ENCODE results near the gene BORCS6. TPM values are rescaled to one million over a fixed set of nuclear protein-coding genes. Genes with fewer than 3 reads are reported as not detected.

BORCS6 gene
- total and polyA plus RNA-seq, 2 of the 13 experiments (the other 11 are each of a cell fraction or from before 2014, with no cell fraction given) = 2.0 to 5.1 TPM

DNA sequence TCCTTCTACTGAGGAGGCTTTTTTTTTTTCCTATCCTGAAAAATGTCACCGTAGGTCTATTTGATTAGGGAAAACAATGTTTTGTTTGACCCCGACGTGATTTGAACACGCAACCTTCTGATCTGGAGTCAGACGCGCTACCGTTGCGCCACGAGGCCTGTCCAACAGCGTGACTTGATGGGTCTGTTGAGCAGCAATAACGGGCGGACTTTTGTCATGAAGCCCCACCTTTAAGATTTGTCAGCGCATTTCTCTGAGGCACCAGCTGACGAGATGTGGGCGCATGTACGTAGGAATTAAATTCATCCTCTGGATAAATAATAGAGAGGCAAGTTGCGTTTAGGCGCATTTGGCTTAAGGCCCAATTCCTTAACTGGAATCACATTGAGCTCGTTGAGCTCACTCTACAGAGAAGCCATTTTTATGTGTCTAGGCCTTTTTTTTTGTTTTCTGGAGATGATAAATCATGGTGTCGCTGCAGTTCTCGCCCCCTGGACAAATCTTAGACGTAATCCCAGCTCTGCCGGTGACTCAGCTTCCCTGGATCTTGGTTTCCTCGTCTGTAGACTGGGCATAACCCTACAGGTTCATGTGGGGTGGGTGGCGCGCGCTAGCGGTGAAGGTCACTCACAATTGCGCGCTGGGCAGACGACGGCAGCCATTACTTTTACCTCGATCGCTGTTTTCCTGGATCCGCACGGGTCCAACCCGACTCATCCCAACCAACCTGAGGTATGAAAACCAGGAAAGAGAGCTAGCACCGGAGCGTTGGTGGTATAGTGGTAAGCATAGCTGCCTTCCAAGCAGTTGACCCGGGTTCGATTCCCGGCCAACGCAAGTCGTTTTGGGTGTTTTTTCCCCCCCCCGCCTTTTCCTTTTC, 31.0 kb upstream of the BORCS6 start (continued):
- TF ChIP-seq ZC3H4 (CRISPR knock-in tag; IDR thresholded peaks at IDR 0.05; ENCODE audit: borderline replicate concordance) = 0 out of 2 replicates have a peak, but pooled peaks have one; percentile 34
- TF ChIP-seq, protein P1, sequence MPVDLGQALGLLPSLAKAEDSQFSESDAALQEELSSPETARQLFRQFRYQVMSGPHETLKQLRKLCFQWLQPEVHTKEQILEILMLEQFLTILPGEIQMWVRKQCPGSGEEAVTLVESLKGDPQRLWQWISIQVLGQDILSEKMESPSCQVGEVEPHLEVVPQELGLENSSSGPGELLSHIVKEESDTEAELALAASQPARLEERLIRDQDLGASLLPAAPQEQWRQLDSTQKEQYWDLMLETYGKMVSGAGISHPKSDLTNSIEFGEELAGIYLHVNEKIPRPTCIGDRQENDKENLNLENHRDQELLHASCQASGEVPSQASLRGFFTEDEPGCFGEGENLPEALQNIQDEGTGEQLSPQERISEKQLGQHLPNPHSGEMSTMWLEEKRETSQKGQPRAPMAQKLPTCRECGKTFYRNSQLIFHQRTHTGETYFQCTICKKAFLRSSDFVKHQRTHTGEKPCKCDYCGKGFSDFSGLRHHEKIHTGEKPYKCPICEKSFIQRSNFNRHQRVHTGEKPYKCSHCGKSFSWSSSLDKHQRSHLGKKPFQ (CRISPR knock-in tag; IDR thresholded peaks at IDR 0.05; ENCODE audit: insufficient replicate concordance) = no peak
- no peak for TF ChIP-seq HNRNPLL (IDR thresholded peaks at IDR 0.05; ENCODE audit: low read depth, low read length, poor library complexity, severe bottlenecking)
- TF ChIP-seq TCF7 (IDR thresholded peaks at IDR 0.05; ENCODE audit: low read depth) = 0 out of 2 replicates have a peak, but pooled peaks have one; percentile 12
- TF ChIP-seq SETDB1 (CRISPR knock-in tag; IDR thresholded peaks at IDR 0.05; ENCODE audit: borderline replicate concordance) = no peak
- TF ChIP-seq, protein P2, sequence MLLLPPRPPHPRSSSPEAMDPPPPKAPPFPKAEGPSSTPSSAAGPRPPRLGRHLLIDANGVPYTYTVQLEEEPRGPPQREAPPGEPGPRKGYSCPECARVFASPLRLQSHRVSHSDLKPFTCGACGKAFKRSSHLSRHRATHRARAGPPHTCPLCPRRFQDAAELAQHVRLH (CRISPR knock-in tag; IDR thresholded peaks at IDR 0.05; ENCODE audit: borderline replicate concordance, low read depth) = peak; percentile 12
- no peak for TF ChIP-seq ZBTB21 (CRISPR knock-in tag; IDR thresholded peaks at IDR 0.05)
- TF ChIP-seq NFIB (CRISPR knock-in tag; IDR thresholded peaks at IDR 0.05; ENCODE audit: borderline replicate concordance) = no peak
- TF ChIP-seq POLR2AphosphoS5 (IDR thresholded peaks at IDR 0.05; ENCODE audit: low read depth, low read length) = no peak
- no peak for TF ChIP-seq ZNF3 (CRISPR knock-in tag; IDR thresholded peaks at IDR 0.05)
- TF ChIP-seq, protein P3, sequence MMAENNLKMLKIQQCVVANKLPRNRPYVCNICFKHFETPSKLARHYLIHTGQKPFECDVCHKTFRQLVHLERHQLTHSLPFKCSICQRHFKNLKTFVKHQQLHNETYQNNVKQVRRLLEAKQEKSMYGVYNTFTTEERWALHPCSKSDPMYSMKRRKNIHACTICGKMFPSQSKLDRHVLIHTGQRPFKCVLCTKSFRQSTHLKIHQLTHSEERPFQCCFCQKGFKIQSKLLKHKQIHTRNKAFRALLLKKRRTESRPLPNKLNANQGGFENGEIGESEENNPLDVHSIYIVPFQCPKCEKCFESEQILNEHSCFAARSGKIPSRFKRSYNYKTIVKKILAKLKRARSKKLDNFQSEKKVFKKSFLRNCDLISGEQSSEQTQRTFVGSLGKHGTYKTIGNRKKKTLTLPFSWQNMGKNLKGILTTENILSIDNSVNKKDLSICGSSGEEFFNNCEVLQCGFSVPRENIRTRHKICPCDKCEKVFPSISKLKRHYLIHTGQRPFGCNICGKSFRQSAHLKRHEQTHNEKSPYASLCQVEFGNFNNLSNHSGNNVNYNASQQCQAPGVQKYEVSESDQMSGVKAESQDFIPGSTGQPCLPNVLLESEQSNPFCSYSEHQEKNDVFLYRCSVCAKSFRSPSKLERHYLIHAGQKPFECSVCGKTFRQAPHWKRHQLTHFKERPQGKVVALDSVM (CRISPR knock-in tag; IDR thresholded peaks at IDR 0.05) = 0 out of 2 replicates have a peak, but pooled peaks have one; percentile 4
- no peak for TF ChIP-seq ZNF337 (CRISPR knock-in tag; IDR thresholded peaks at IDR 0.05; ENCODE audit: borderline replicate concordance, low read depth)
- TF ChIP-seq SP4 (CRISPR knock-in tag; IDR thresholded peaks at IDR 0.05) = peak; percentile 64; the same call in 1 of the 2 replicates
- no peak for TF ChIP-seq HES4 (CRISPR knock-in tag; IDR thresholded peaks at IDR 0.05; ENCODE audit: borderline replicate concordance)
- TF ChIP-seq, protein P4, sequence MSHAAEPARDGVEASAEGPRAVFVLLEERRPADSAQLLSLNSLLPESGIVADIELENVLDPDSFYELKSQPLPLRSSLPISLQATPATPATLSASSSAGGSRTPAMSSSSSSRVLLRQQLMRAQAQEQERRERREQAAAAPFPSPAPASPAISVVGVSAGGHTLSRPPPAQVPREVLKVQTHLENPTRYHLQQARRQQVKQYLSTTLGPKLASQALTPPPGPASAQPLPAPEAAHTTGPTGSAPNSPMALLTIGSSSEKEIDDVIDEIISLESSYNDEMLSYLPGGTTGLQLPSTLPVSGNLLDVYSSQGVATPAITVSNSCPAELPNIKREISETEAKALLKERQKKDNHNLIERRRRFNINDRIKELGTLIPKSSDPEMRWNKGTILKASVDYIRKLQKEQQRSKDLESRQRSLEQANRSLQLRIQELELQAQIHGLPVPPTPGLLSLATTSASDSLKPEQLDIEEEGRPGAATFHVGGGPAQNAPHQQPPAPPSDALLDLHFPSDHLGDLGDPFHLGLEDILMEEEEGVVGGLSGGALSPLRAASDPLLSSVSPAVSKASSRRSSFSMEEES (CRISPR knock-in tag; IDR thresholded peaks at IDR 0.05) = peak; percentile 53
- TF ChIP-seq FOXJ3 (CRISPR knock-in tag; IDR thresholded peaks at IDR 0.05; ENCODE audit: borderline replicate concordance) = peak; percentile 61; the same call in 1 of the 2 replicates
- TF ChIP-seq, protein P5, sequence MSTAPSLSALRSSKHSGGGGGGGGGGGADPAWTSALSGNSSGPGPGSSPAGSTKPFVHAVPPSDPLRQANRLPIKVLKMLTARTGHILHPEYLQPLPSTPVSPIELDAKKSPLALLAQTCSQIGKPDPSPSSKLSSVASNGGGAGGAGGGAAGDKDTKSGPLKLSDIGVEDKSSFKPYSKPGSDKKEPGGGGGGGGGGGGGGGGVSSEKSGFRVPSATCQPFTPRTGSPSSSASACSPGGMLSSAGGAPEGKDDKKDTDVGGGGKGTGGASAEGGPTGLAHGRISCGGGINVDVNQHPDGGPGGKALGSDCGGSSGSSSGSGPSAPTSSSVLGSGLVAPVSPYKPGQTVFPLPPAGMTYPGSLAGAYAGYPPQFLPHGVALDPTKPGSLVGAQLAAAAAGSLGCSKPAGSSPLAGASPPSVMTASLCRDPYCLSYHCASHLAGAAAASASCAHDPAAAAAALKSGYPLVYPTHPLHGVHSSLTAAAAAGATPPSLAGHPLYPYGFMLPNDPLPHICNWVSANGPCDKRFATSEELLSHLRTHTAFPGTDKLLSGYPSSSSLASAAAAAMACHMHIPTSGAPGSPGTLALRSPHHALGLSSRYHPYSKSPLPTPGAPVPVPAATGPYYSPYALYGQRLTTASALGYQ (CRISPR knock-in tag; IDR thresholded peaks at IDR 0.05) = peak; percentile 57; the same call in 1 of the 2 replicates
- 0 out of 2 replicates have a peak, but pooled peaks have one; percentile 2 for TF ChIP-seq ZNF317 (CRISPR knock-in tag; IDR thresholded peaks at IDR 0.05)
- peak; percentile 69 for TF ChIP-seq PHF5A (CRISPR knock-in tag; IDR thresholded peaks at IDR 0.05; ENCODE audit: low read depth, unreplicated experiment)
- no peak for TF ChIP-seq ZNF274 (CRISPR knock-in tag; IDR thresholded peaks at IDR 0.05)
- TF ChIP-seq HMGA1 (CRISPR knock-in tag; conservative IDR thresholded peaks at IDR 0.05) = no peak

Measured in HepG2 (cell line).